Loucy (cell line): ENCODE results near the gene SLC6A19.

Experiments
- H2AFZ ChIP-seq: fragments of 200-600 bp; sonication (generic); 2 replicates; pipeline ENCODE4 v1.6.0; 2016; ENCODE audit warnings: antibody characterized with exemption, mild to moderate bottlenecking, low read length, moderate library complexity
- H3F3A ChIP-seq: fragments of 200-600 bp; 2 replicates; pipeline ENCODE4 v1.6.0; 2016; ENCODE audit warnings: antibody characterized with exemption, low read depth, mild to moderate bottlenecking
- H3K27me3 ChIP-seq: fragments of 200-600 bp; sonication (generic); 2 replicates; pipeline ENCODE4 v1.6.1; 2014; ENCODE audit warnings: low read length, mild to moderate bottlenecking; ENCODE audit not compliant: insufficient read depth, poor library complexity, severe bottlenecking
- H3K36me3 ChIP-seq: fragments of 200-600 bp; sonication (generic); 2 replicates; pipeline ENCODE4 v1.6.1; 2016; ENCODE audit warnings: low read length; ENCODE audit not compliant: insufficient read depth
- H3K4me1 ChIP-seq: fragments of 200-600 bp; sonication (generic); 2 replicates; pipeline ENCODE4 v1.5.1; 2014; ENCODE audit warnings: low read length, mild to moderate bottlenecking; ENCODE audit not compliant: insufficient read depth, poor library complexity, severe bottlenecking
- H3K4me2 ChIP-seq: fragments of 200-600 bp; sonication (generic); 2 replicates; pipeline ENCODE4 v1.6.0; 2014; ENCODE audit warnings: antibody characterized with exemption, low read length, low read depth, mild to moderate bottlenecking; ENCODE audit not compliant: poor library complexity, severe bottlenecking
- H3K4me3 ChIP-seq: fragments of 200-600 bp; sonication (generic); 2 replicates; pipeline ENCODE4 v1.5.1; 2014; ENCODE audit warnings: low read length, mild to moderate bottlenecking, mixed read lengths; ENCODE audit not compliant: poor library complexity, severe bottlenecking
- H3K79me2 ChIP-seq: fragments of 200-600 bp; sonication (generic); 2 replicates; pipeline ENCODE4 v1.6.1; 2014; ENCODE audit warnings: low read length; ENCODE audit not compliant: insufficient read depth
- H3K9ac ChIP-seq: fragments of 200-600 bp; sonication (generic); 2 replicates; pipeline ENCODE4 v1.6.0; 2014; ENCODE audit warnings: mild to moderate bottlenecking, low read depth, low read length, moderate library complexity; ENCODE audit not compliant: poor library complexity, severe bottlenecking
- H3K9me2 ChIP-seq: fragments of 200-600 bp; sonication (generic); replicated peaks from 2 replicates; pipeline ENCODE4 v1.6.1; 2016; ENCODE audit warnings: low read depth, low read length, mixed read lengths
- H3K9me3 ChIP-seq: fragments of 200-600 bp; sonication (generic); 2 replicates; pipeline ENCODE4 v1.6.1; 2014; ENCODE audit warnings: mild to moderate bottlenecking, antibody characterized with exemption, low read length, low read depth; ENCODE audit not compliant: insufficient read depth
- H4K20me1 ChIP-seq: fragments of 200-600 bp; sonication (generic); 2 replicates; pipeline ENCODE4 v1.6.0; 2014; ENCODE audit warnings: antibody characterized with exemption, low read length, mild to moderate bottlenecking; ENCODE audit not compliant: insufficient read depth, poor library complexity, severe bottlenecking
- EZH2phosphoT487 ChIP-seq: fragments of 200-600 bp; IDR thresholded peaks from 2 replicates; pipeline ENCODE4 v1.6.1; 2018; ENCODE audit warnings: antibody characterized with exemption, mild to moderate bottlenecking, moderate library complexity, borderline replicate concordance
- TF ChIP-seq, protein P1 (sequence below): fragments of 200-600 bp; sonication (generic); conservative IDR thresholded peaks from 2 replicates; pipeline ENCODE4 v1.5.1; 2014; ENCODE audit warnings: mild to moderate bottlenecking, antibody characterized with exemption, low read length

SLC6A19 gene

DNA sequence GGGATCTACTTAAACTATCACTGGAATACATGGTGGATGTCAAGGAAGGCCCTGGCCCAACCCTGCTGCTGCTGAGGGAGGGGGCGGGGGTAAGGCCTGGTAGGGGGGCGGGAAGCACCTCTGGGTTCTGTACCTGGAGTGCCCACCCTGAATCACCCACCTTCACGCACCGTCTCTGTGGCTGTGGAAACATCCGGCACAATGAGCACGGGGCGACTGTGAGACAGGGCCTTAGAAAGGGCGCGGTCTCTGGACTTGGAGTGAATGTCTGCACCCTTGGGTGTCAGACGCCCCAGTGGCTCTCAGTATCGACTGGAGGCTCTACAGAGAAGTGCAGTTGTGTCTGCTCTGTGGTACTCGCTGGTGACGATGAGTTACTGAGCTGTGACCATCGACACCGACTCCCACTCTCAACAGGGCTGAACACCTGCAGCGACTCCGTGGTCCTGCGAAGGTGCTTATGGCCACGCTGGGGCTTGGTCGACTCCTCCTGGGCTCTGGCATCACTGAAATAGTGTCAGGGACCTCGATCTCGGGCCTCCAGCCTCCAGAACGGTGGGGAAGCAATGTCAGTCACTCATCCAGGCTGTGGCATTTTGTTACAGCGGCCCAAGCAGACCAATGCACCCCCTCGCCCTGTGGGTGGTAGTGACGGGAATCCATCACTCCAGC, 25.5 kb upstream of the SLC6A19 start:
- Histone ChIP-seq H2AFZ (no peak overlapping the region), H3K9me2 (no peaks in the 10 kb centered on the region), H3K4me3 (no peak overlapping the region), H3K9ac (no peak overlapping the region), H4K20me1 (no peaks in the 10 kb centered on the region), H3F3A (no peaks in the 10 kb centered on the region; the same call in 1 of the 2 replicates), H3K79me2 (peaks cover 19% of the 10 kb centered on the region), H3K36me3 (no peaks in the 10 kb centered on the region), H3K9me3 (no peaks in the 10 kb centered on the region; the same call in 1 of the 2 replicates), H3K4me1 (peaks cover 21% of the 10 kb centered on the region), H3K27me3 (no peaks in the 10 kb centered on the region), H3K4me2 (no peak overlapping the region)
- TF ChIP-seq, protein P1, sequence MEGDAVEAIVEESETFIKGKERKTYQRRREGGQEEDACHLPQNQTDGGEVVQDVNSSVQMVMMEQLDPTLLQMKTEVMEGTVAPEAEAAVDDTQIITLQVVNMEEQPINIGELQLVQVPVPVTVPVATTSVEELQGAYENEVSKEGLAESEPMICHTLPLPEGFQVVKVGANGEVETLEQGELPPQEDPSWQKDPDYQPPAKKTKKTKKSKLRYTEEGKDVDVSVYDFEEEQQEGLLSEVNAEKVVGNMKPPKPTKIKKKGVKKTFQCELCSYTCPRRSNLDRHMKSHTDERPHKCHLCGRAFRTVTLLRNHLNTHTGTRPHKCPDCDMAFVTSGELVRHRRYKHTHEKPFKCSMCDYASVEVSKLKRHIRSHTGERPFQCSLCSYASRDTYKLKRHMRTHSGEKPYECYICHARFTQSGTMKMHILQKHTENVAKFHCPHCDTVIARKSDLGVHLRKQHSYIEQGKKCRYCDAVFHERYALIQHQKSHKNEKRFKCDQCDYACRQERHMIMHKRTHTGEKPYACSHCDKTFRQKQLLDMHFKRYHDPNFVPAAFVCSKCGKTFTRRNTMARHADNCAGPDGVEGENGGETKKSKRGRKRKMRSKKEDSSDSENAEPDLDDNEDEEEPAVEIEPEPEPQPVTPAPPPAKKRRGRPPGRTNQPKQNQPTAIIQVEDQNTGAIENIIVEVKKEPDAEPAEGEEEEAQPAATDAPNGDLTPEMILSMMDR, result no peak
- no peak for TF ChIP-seq EZH2phosphoT487

DNA sequence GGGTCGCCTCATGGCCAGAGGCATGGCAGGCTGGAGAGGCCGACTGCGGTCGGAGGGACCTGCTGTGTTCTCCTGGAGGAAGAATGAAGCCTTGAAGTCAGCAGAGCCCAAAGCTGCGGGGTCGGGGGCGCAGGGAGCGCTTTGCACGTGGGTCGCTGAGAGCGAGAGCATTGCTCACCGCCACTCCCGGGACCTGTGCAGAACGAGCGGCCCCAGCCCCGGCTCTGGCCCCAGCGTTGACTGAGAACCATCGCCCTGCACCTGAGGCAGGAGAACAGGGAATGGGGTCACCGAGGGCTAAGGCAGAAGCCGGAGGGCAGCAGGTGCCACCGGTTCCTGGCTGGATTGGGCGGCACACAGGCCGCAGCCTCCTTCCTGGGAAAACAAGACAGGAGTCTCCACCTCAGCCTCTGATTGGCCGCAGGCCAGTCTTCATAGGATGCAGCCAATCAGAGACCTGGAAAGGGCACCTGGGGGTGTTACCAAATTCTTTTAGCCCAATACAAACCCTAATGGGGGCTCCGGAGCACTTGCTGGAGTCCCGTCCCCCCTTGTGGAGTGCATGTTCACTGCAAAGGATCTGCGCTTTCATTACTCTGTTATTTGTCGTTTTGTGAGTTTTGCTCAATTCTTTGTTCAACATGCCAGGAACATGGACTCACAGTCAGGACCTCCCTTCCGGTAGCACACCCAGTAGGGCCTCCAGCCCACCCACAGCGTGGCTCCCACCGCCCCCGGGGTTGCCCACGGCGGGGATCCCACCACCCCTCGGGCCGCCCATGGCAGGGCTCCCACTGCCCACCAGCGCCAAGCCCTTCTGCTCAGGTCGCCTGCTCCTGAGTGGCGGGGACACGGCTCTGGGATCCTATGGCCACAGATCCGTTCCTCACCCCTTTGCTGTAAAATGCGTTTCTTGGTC, 24.7 kb upstream of the SLC6A19 start:
- H3F3A ChIP-seq, result no peaks in the 10 kb centered on the region; the same call in 1 of the 2 replicates
- H3K9ac ChIP-seq, result no peak overlapping the region
- H3K36me3 ChIP-seq, result no peaks in the 10 kb centered on the region
- H3K9me3 ChIP-seq, result no peaks in the 10 kb centered on the region; the same call in 1 of the 2 replicates
- peaks cover 11% of the 10 kb centered on the region for H3K79me2 ChIP-seq
- no peak overlapping the region for H2AFZ ChIP-seq
- no peaks in the 10 kb centered on the region for H3K9me2 ChIP-seq
- no peaks in the 10 kb centered on the region for H3K27me3 ChIP-seq
- H3K4me3 ChIP-seq, result no peak overlapping the region
- H4K20me1 ChIP-seq, result no peaks in the 10 kb centered on the region
- no peak overlapping the region for H3K4me2 ChIP-seq
- peaks cover 18% of the 10 kb centered on the region for H3K4me1 ChIP-seq
- TF ChIP-seq, protein P1, result no peak
- no peak for TF ChIP-seq EZH2phosphoT487

DNA sequence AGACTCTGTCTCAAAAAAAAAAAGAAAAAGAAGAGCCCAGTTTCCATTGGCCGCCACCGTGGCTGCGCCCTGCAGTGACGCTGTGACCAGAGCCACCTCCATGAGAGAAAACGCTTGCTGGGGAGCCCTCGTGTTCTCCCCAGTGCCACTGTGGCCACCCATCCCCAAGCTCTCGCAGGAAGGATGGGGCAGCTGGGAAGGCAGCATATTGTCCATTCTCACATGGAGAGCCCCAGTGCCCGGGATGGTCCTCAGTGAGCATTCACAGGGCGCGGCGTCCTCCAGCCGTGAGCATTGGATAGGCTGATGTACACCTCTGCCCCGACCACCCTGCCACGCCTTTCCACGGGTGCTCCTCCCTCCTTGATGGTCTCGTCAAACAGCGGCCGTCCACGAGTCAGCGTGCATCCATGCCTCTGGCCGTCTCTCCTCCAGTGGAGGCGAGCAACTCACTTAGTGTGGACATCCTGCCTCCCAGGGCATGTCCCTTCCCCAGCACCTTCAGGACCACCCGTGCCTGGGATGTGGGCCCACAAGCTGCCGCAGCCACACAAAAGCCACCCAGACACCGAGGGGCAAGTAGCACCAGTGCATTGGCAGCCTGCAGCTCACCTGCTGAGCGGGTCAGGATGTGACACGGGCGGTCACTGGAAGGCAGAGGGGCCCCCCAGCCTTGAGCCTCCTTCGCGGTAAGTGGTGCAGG, 23.4 kb upstream of the SLC6A19 start:
- no peak overlapping the region for H3K4me3 ChIP-seq
- H4K20me1 ChIP-seq, result no peaks in the 10 kb centered on the region
- no peaks in the 10 kb centered on the region for H3K9me2 ChIP-seq
- peaks cover 10% of the 10 kb centered on the region for H3K4me1 ChIP-seq
- H2AFZ ChIP-seq, result no peak overlapping the region
- no peaks in the 10 kb centered on the region; the same call in 1 of the 2 replicates for H3K9me3 ChIP-seq
- H3K27me3 ChIP-seq, result no peaks in the 10 kb centered on the region
- no peaks in the 10 kb centered on the region for H3K36me3 ChIP-seq
- TF ChIP-seq EZH2phosphoT487, result no peak
- TF ChIP-seq, protein P1, result no peak
- H3K4me2 ChIP-seq, result no peak overlapping the region
- H3K9ac ChIP-seq, result no peak overlapping the region
- no peaks in the 10 kb centered on the region; the same call in 1 of the 2 replicates for H3K79me2 ChIP-seq
- H3F3A ChIP-seq, result no peaks in the 10 kb centered on the region; the same call in 1 of the 2 replicates
